Measurements from ENCODE around the gene UPK2.

The UPK2 gene

DNA sequence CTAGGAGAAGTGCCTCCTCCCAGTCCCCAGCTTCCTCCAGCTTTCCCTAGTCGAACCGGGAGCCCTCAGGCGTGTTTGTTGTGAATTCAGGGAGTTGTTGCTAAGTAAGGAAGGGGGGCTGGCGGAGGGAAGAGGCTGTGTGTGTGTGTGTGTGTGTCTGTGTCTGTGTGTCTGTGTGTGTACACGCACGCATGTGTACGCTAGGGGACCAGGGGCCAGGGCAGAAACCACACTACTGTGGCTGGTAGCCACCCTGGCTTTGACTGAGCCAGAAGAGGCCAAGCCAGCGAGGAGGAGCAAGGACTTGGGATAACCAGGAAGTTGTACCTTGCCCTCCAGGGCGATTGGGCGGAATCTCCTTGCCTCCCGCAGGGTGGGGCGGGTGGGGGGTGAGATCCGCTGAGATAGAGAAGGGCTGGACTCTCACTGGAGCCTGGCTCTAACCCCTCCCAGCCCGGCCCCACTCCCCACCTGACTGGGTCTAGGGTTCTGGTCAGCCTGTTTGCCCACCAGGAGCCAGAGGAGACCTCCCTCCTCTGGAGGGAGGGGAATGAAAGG is 37.9 kb upstream of the UPK2 start:
- DNase-seq, result peak; percentile 95

GRCh38 chr11:118918686-118919280 is 37.3 kb upstream of the UPK2 start:
- DNase-seq, result peak; percentile 81

DNA sequence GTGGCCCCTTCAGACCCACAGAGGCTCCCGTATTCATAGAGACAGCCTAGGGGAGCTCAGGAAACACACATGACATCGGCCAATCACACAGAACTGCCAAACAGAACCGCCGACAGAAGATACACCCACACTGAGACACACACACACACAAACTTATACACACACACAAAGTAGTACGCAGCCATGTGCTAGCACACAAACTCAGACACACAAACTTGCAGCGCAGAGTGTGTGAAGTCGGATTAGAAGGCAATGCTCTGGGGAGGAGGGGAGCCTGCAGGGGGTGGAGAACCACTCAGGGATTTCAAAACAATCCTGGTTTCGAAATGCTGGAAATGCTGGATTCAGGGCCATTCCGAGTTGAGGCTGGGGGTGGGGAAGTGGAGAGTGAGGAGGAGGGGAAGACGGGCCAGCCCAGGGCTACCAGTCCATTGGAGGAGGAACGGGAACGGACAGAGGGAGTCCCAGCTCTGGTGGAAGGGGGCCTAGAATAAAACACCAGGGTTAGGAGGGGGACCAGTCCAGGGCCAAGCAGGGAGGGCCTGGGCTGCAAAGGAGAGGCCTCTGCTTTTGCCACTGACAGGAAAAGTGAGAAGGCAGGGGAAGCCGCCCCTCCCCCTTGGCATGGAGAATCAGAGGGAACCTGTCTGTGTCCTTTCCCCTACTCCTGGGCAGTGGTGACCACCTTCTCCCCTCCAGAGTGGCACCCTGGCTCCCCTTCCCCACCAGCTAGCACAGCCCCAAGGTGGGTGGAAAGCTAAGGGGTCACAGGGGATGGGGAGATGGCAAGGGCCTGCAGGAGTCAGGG is 34.8 kb upstream of the UPK2 start:
- DNase-seq, result peak; percentile 86

- peak; percentile 87 for DNase-seq
Observed at GRCh38 chr11:118921929-118922744, 34.0 kb upstream of the UPK2 start.

DNA sequence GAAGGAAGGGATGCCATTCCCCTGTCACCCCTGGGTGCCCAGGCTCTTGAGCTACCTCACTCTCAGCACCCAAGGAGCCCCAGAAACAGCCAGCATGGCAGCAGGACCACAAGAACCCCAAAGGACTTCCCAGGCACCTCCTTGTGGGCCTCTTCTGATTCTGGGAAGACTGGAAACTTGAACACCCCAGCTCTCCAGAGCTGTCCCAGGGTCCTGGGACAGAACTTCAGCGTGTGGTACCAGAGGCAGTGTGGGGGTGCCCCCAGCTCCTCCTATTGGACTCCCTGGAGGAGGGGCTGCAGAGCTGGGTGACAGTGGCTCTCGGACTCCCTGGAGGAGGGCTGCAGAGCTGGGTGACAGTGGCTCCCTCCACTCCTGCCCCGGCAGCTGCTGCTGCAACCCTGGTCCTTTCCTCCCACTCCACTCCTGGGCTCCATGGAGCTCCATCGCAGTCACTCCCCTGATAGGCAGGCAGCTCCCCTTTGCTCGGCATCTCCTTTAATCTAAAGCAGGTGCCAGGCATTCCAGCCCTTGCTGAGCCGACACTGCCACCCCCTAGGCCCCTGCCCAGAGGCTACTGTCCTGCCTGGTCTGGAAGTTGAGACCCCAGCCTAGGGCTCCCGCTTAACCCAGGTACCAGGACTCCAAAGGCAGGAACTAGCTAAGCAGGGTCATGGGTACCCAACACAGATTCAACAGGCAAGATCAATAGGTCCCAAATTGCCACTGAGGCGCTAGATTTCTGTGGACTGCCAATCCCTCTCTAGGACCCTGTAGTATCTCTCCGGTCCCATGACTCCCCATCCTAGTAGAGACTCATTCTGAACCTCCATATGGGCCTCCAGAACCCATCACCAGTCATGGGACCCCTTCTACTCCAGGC is 33.1 kb upstream of the UPK2 start:
- no peak for DNase-seq

DNA sequence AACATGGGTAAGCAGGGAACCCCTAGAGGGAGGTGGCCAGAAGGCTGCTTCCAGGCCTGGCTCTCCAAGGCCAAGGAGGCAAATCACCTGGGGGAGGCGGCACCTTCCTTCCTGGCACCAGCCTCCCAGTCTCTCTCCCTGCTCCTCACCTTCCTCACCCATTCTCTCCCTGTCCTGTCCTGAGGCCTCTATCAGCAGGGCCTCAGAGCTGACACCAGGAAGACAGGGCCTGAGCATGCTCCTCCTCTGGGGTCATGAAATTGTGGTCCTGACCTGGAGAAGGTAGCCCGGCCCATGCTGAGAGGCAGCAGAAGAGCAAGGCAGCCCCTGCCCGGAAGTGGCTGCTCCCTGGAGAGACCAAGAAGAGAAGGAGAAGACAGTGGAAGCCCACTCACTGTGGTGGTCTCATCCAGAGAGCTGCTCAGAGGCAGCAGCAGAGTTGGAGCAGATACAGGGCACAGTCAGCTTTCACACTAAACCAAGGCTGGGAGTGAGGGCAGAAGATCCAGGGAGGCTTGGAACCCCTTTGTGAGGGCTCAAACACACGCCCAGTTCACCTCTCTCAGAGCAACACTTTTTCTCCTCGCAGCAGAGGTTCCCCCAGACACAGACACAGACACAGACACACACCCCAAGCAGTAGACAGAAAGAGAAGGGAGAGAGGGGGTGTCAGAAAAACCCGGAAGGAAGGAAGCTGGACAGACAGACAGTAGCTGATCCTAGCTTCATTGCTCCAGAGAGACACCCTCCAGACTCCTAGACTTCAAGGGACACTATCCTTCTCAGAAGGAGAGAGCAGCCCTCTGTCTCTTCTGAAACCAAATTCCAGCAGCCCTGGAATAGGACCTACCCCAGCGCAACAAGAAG is 32.1 kb upstream of the UPK2 start:
- DNase-seq, result no peak

DNA sequence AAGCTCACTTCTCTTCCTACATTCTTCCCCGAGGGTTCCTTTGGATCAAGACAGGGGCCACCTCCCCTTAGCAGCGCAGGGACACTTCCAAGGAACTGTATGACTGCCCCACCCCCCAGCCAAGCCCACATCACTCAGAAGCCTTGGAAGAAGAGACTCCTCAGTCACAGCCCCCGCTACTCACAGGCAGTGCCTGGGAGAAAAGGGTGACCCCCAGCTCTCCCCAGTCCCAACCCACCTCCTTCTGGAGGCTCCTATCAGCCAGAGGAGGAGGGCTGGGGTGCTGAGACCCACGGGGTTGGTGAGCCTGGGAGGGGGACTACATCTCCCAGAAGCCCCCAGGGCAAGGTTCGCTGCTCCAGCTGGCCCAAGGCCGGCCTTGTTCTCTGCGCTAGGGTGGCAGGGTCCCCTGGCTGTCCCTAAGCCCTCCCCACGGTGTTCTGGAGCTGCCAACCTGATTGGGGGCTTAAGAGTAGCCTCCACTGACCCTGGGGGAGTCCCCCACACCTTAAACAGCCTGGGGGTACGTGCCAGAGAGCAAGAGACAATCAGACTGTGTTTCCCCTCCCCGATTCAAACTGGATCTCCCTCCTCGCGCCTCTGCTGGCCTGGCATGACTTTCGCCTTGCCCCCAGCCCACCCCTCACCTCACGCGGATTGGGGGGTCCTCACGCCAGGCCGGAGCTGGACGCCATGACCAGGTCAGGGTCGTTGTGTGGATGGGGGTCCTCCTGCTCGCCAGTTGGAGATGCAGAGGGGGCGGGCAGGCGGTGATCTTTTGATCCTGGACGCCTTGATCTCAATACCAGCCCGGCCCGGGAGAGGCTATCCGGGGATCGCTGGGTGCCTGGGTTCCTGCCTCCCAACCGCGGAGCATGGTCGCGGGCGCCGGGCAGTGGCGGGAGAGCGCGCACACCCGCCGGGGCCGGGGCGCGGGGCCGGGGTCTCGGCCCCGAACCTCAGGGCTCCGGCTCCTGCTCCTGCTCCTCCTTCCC is 31.2 kb upstream of the UPK2 start:
- no peak for DNase-seq

DNA sequence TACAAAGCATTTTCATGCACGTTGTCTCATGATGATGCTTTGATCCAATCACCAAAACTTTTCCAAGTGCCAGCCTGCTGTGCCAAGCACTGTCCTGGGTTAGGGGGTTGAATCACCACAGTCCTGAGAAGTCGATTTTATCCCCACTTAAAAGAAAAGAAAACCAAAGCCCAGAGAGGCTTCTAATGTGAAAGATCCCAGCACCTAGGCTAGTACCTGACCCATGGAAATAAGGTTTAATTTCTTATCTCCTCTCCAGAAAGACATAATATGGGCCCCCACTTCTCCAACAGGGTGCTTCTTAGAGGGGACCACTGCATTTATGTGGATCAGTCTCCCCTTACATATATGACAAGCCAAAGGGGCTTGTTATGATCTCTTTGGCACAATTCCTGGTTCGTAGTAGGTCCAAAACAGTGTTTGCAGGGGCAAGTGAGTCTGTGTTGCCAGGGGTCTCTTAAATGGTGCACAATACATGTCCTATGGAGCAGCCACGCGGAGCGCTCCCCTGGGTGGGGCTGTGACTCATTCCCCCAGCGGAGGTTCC is 28.5 kb upstream of the UPK2 start:
- no peak for DNase-seq

GRCh38 chr11:118928101-118928869 is 27.8 kb upstream of the UPK2 start:
- peak; percentile 93 for DNase-seq

GRCh38 chr11:118928870-118929500 is 27.1 kb upstream of the UPK2 start:
- peak; percentile 50 for DNase-seq

DNA sequence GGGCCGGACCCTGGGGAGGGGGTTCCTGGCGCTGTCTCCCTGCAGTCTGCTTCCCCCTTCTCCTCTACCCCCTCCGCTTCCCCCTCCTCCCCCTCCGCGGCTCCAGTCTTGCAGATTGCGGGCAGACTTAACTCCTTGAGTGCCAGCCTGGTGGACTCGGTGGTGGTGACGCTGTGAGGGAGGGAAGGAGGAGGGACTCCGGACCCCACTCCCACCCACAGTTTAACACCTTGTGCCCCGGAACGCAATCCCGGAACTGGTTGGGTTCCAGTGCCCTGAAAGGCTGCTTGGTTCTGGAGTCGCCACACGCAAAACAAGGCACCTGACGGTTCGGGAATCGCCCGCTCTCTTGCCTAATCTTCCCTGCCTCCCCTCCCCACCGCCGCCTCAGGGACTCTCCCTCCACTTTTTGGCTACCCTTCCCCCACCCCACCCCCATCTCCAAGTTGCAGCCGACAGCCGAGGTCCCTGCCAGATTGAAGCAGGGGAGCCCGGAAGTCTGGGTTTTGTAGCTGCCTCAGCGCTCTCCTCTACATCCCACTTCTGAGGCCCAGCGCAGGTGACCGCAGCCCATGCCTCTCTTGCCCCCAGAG is 26.5 kb upstream of the UPK2 start:
- peak; percentile 86 for DNase-seq

GRCh38 chr11:118930094-118930712 is 25.9 kb upstream of the UPK2 start:
- peak; percentile 76 for DNase-seq

GRCh38 chr11:118931571-118931970 is 24.5 kb upstream of the UPK2 start:
- no peak for DNase-seq

- no peak for DNase-seq
Observed at GRCh38 chr11:118933486-118933885, 22.6 kb upstream of the UPK2 start.

DNA sequence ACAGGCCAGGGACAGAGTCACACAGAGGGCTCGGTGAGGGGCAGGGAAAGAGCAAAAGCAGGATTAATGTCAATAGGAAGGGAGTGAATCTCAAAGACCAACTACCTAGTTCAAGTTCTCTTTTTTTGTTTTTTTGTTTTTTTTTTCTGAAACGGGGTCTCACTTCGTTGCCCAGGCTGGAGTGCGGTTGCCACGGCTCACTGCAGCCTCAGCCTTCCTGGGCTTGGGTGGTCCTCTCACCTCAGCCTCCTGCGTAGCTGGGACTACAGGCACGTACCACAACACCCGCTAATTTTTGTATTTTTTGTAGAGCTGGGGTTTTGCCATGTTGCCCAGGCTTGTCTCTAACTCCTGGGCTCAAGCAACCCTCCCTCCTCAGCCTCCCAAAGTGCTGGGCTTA is 20.7 kb upstream of the UPK2 start:
- DNase-seq, result no peak

- DNase-seq, result peak; percentile 88
Observed at GRCh38 chr11:118938491-118939403, 17.4 kb upstream of the UPK2 start.

Measured in NCI-H226 (cell line).